Stimulated activated CD4-positive, alpha-beta T cell treated with anti-CD3 and anti-CD28 coated beads, TNF-alpha, amount 100 ng/mL, for 24 hours (primary cell): ENCODE measurements around the gene NAP1L2.
"Not testable (repeated sequence)": the region's sequence is repeated elsewhere in the genome, so short reads cannot be mapped to it uniquely, and the experiment has no call there.

Experiments
- DNase-seq, 3 experiments: peaks; one replicate each; pipeline ENCODE4 v3.0.0-alpha.2; 2020; ENCODE audit warnings: low read depth in 3 of 3

The NAP1L2 gene, protein sequence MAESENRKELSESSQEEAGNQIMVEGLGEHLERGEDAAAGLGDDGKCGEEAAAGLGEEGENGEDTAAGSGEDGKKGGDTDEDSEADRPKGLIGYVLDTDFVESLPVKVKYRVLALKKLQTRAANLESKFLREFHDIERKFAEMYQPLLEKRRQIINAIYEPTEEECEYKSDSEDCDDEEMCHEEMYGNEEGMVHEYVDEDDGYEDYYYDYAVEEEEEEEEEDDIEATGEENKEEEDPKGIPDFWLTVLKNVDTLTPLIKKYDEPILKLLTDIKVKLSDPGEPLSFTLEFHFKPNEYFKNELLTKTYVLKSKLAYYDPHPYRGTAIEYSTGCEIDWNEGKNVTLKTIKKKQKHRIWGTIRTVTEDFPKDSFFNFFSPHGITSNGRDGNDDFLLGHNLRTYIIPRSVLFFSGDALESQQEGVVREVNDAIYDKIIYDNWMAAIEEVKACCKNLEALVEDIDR

DNA sequence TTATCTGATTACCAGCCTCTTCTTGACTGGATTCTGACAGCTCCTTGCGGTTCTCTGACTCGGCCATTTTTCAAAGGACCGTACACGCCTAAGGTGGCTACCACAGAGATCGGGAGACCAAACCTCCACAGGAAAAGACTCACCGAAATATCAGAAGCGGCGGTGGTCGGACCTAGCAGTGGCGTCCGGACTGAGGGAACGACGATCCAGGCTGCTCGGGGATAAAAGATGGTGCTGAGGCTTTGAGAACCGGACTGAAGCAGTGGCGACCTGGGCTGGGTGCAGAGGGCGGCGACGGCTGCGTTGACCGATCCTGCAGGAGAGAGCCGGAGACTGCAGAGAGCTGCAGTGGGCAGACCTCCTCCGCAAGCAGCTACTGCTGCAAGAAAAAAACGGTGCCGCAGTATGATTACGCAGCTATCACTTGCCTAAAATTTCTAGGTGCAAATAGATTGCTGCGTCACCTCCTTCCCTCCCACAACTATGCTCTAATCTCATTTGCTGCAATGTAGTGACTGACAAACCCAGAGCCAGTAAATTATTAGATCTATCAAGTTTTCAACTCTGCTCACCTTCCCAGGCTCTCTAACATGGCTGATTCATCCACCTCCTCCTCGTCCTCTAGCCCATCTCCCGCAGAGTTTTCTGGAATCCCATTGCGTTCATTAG, at the start of gene NAP1L2:
NAP1L2 (minus strand) TSS at position 426 of the 669 bp plus-strand sequence; CDS start at position 67, 359 bp downstream.
- DNase-seq: peak in 1 of 3 experiments; percentile 24

DNA sequence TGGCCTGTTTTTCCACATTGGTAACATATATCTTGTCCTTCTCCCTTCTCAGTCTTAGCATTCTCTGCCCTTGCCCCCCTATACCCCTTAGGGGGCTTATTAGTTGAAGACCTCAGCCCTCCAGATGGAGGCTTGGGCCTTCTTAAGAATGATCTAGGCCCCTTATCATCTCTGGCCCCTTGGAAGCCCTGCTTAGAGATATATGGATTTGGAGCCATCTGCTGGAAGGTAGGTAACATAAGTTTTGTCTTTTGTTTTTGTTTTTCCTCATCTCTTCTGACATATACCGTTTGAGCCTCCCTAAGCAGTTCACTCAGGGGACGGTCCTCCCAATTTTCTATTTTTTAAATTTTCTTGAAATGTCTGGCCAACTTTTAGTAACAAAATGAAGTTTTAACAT, 48.3 kb upstream of the NAP1L2 start:
- no peak for DNase-seq

DNA sequence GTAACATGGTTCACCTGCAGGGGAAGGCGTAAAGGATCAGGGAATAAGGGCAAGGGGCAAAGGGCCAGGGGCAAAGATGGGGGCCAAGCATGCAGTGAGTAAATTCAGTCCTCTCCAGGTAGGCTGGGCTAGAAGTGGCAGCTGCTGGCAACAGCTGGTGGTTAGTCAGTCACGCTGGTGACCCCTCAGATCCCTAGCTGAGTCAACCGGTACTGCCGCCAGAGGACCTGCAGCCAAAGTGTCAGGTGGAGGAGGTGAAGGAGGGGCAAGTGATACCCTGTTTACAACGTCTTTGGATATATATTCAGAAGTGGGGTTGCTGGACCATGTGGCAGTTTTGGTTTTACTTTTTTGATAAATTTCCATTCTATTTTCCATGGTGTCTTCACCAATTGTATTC, 24.6 kb upstream of the NAP1L2 start:
- no peak for DNase-seq

DNA sequence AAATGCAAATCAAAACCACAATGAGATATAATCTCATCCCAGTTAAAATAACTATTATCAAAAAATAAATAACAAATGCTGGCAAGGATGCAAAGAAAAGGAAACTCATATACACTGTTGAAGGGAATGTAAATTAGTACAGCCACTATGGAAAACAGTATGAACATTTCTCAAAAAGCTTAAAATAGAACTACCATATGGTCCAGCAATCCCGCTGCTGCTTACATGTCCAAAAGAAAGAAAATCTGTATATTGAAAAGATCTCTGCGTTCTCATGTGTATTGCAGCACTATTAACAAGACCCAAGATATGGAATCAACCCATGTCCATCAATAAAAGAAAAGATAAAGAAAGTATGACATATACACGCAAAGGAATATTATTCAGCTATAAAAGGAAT, 3.0 kb upstream of the NAP1L2 start:
- no peak for DNase-seq

DNA sequence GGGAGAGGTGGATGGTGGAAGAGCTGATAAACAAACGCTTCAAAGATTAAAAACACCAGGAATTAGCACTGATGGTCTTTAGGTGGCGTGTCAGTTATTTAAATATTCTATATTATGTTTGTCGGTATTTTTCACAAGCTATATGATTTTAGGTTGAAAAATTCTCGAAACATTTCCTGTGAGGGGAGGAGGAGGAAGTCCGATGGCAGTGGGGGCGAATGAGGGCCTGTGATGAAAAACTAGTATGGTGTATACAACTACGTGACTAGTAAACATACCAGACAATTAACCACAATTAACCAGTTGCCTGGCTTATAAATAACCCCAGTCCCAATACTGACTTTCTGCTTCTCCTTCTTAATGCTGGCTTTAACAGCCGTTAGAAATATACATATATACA, 595 bp upstream of the NAP1L2 start:
- DNase-seq: no peak

DNA sequence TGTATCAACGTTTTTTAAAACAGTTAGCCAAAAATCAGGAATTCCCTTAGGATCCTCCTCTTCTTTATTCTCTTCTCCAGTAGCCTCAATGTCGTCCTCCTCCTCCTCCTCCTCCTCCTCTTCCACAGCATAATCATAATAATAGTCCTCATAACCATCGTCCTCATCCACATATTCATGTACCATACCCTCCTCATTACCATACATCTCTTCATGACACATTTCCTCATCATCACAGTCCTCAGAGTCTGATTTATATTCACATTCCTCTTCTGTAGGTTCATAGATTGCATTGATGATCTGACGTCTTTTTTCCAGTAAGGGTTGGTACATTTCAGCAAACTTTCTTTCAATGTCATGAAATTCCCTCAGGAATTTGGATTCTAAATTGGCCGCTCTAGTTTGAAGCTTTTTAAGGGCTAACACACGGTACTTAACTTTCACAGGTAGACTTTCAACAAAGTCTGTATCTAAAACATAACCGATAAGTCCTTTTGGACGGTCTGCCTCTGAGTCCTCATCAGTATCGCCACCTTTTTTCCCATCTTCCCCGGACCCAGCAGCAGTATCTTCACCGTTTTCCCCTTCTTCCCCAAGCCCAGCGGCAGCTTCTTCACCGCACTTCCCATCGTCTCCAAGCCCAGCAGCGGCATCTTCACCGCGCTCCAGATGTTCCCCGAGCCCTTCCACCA, 771 bp downstream of the NAP1L2 start:
- no peak for DNase-seq

DNA sequence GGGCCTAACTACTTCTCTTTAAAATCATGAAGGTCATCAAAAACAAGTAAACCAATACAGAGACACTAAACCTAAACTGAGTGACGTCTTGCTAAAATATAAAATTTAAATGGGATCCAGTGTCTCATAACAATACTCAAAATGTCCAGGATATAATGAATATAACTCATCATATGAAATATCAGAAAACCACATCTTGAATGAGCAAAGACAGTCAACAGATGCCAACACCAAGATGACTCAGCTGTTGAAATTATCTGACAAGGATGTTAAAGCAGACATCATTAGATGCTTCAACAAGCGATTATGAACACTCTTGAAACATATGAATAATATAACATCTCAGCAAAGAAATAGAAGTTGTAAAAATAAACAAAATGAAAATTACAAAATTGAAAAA, 8.3 kb downstream of the NAP1L2 start:
- DNase-seq: no peak

DNA sequence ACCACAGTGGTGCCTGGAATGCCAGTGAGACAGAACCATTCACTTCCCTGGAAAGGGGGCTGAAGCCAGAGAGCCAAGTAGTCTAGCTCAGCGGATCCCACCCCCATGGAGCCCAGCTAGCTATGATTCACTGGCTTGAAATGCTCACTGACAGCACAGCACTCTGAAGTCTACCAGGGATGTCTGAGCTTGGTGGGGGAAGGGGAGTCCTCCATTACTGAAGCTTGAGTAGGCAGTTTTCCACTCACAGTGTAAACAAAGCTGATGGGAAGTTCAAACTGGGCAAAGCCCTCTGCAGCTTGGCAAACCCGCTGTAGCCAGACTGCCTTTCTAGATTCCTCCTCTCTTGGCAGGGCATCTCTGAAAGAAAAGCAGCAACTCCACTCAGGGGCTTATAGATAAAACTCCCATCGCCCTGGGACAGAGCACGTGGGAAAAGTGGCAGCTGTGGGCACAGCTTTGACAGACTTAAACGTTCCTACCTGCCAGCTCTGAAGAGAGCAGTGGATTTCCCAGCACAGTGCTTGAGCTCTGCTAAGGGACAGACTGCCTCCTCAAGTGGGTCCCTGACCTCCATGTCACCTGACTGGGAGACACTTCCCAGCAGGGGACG, 32.0 kb downstream of the NAP1L2 start:
- DNase-seq: no peak

DNA sequence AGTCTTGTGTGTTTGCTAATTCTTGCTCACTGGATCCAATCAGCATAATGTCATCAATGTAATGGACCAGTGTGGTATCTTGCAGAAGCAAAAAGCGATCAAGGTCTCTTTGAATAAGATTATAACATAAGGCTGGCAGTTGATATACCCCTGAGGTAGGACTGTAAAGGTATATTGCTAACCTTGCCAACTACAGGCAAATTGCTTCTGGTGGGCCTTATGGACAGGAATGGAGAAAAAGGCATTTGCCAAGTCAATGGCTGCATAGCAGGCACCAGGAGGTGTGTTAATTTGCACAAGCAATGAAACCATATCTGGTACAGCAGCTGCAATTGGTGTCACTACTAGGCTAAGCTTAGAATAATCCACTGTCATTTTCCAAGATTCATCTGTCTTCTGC, 45.7 kb downstream of the NAP1L2 start:
- not testable (repeated sequence) for DNase-seq
